Renal cortical epithelial cell (primary cell): ENCODE results near the gene SNN. TPM values are rescaled to one million over a fixed set of nuclear protein-coding genes. Genes with fewer than 3 reads are reported as not detected.

ENCODE experiments used
- DNase-seq: peaks from one replicate; pipeline ENCODE4 v3.0.0-alpha.2; 2011; ENCODE audit warnings: low read depth
- total RNA-seq: library from RNA; depleted of rRNA; stranded (reverse); fragments of >200 nt; gene quantifications from 2 replicates; pipeline ENCODE4 v1.2.3, GENCODE V29; 2014

The SNN gene
- total RNA-seq, 1 donor from 2014 or later = 25.4 TPM

DNA sequence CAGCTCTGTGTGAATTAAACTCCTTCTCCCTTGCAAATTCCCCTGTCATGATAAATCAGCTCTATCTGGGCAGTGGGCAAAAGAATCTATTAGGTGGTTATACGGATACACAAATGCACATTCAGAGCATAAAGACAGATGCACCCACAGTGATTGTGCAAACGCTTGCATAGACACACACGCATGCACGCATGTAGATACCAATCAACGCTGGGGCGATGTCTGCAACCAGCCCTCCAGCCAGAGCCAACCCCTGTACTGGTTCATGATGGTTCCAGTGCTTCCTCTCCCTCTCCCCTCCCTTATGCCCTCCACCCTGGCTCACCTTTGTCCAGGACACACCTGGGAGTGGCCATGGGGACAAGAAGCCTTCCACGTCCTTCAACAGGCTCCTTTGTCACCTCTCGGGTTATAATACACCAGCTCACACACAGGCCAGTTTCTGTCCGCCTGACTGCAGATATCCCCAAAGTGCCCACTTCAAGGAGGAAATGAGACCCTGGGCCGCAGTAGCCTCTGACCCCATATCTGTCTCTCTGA, 33.1 kb upstream of the SNN start:
- DNase-seq = no peak

DNA sequence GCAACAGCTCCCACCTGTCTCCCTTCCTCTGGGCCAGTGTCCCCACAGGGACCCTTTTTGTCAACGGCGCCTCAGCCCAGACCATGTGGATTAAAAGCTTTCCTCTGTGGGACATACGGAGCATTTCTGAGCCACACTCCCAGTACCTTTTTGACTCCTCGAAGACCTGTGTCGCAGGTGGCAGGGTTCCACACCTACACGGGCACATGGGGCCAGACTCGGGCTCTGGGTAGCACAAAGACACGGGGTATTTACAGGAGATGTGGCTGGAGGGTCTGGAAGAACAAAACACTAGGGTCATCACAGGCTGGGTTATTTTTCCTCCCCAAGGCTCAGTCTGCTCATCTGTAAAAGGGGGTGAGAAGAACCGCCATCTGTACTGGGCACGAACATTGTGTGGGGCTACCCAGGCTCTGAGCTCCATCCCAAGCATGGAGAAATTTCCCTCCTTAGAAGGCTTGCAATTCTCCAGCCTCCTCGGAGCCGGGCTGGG, 32.5 kb upstream of the SNN start:
- DNase-seq = no peak

DNA sequence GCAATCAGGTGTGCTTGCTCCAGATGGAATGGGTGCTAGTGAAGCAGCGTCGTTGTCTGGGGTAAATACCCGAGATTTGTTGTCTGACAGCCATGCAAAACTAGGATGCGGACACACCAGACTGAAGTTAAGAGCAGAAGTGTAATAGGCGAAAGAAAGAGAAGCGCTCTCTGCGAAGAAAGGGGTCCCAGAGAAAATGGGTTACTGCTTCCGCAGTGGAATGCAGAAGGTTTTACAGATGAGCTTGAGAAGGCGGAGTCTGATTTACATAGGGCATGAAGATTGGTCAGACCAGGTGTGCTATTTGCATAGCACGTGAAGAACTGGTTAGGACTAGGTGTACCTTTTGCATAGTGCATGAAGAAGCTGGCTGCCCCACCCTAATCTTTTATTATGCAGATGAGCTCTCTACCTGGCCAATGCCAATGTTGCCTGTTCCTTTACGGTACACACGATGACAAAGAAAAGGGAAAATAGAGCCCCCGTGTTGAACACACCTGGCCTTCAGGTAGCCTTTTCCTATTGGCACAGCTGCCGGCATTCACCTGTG, 32.0 kb upstream of the SNN start:
- DNase-seq = peak; percentile 71

DNA sequence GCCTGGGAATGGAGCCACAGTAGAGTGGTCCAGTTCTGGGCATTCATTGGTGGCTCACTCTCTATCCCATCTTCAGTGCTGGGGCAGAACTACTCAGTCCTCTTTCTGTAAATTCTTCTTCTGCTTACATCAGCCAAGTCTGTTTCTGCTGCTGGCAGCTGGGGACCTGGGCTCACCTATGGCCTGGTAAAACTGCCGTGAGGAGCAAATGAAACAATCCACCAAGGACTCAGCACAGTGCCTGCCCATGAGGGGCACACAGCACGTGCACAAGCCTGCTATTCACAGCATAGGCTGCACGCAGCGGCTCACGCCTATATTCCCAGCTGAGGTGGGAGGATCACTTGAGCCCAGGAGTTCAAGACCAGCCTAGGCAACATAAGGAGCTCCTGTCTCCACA, 30.9 kb upstream of the SNN start:
- DNase-seq = no peak

DNA sequence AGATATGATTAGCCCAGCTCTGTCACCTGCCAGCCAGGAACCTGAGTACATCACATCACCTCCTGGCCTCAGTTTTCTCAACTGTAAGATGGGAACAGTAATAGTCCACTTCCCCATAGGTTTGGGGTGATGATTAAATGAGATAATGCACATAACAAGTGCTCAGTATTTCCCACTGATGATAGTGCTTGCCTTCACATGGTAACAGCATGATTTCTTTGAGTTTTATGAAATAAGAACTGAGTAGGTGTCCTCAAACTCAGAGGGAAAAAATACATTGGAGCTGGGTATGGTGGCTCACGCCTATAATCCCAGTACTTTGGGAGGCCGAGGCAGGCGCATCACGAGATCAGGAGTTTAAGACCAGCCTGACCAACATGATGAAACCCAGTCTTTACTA, 30.1 kb upstream of the SNN start:
- no peak for DNase-seq

DNA sequence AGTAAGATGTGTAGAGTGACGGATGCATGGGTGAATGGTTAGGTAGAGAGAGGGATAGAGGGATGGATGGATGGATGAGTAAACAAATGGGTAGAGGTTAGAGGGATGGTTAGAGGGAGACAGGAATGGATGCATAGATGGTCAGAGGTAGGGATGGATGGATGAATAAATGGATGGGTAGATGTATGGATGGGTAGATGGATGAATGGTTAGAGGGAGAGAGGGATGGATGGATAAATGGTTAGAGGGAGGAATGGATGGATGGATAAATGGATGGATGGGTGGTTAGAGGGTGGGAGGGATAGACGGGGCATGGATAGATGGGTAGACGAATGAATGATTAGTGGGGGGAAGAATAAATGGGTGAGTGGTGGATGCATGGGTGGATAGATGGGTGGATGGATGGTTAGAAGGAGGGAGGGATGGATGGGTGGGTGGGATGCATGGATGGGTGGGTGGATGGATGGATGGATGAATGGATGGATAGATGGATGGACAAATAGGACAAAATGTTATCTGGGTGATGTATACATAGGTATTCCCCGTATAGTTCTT, 29.2 kb upstream of the SNN start:
- no peak for DNase-seq

DNA sequence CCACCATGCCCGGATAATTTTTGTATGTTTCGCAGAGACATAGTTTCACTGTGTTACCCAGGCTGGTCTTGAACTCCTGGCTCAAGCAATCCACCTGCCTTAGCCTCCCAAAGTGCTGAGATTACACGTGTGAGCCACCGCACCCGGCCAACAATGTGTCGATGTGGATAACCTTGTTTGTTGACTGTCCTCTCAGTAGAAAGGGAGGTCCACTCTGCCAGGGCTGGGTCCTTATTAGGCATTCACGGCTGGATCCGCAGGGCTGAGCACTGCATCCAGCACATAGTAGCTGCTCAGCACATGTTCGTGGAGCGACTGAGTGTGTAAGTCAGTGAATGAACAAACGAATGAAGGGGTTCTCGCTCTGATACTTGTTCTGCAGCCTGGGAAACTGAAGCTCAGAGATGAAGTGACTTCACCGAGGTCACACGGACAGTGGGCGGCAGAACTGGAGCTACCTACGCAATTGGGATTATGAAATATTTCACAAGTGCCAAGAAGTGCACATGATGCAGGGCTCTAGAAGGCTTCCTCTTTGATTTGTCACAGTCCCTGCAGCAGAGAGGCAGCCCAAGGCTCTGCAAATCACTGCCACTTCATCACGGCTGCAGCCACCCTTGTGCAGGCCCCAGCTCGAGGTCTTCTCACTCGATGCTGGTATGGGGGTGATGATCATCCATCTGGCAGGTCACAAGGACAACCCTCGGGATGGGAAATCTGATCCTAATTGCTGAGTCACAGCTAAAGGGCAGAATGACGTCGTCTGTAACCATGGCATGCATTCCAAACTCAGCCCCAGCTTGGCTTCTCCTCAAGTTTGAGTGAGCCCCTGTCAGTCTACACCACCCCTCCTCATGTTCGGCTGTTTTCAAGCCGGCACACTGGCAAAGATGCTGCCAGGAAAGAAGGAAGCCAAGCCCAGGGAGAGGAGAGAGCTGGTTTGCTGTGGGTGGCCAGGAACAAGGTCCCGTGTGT, 28.0 kb upstream of the SNN start:
- peak; percentile 97 for DNase-seq

DNA sequence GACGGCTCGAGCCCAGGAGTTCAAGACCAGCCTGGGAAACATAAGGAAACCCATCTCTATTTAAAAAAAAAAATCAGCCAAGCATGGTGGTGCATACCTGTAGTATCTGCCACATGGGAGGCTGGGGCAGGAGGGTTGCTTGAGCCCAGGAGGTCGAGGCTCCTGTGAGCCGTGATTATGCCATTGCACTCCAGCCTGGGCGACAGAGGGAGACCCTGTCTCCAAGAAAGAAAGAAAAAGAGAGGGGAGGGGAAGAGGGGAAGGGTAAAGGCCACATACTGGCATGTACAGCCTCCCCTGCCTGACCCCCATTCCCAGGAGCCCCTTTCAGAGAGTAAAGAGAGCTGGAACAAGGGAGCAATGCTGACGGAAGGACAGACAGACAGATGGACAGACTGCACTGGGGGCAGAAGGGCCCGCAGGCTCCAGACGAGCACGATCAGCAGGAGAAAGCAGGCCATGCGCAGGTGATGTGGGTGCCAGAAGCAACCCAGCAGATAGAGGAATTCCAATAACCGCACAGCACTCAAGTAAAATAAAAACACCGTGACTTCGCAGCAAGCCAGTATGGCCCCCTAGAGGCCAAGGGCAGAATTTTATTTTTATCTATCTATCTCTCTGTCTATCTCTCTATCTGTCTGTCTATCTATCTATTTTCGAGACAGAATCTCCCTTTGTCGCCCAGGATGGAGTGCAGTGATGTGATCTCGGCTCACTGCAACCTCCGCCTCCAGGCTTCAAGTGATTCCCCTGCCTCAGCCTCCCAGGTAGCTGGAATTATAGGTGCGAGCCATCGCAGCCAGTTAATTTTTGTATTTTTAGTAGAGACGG, 27.1 kb upstream of the SNN start:
- peak; percentile 76 for DNase-seq

DNA sequence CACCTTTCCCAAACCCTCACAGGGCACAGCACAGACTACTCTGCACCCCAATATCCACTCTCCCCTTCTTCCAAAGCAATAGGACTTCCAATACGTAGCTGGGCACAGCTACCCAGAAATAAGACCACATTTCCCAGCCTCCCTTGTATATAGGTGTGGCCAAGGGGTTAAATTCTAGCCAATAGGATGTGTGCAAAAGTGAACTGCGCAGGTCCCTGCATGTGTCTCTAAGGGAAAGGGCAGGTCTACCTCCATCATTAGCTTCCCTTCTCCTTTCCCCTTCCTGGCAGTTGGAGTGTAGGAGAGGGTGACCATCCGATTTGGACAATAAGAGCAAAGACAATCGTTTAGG, 25.5 kb upstream of the SNN start:
- DNase-seq = no peak

DNA sequence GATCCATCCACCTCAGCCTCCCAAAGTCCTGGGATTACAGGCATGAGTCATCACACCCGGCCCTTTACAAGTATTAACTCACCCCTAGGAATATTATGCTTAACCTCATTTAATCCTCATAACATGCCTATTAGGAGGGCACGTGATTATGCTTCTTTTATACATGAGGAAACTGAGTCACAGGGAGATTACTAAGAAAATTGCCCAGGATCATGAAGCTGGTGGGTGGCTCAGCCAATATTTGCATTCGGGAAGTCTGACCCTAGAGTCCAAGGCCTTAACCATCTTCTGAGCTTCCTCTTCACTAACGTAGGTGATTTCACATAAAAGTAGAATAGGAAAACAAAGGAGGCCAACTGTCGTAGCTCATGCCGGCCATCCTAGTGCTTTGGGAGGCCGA, 19.0 kb upstream of the SNN start:
- no peak for DNase-seq

DNA sequence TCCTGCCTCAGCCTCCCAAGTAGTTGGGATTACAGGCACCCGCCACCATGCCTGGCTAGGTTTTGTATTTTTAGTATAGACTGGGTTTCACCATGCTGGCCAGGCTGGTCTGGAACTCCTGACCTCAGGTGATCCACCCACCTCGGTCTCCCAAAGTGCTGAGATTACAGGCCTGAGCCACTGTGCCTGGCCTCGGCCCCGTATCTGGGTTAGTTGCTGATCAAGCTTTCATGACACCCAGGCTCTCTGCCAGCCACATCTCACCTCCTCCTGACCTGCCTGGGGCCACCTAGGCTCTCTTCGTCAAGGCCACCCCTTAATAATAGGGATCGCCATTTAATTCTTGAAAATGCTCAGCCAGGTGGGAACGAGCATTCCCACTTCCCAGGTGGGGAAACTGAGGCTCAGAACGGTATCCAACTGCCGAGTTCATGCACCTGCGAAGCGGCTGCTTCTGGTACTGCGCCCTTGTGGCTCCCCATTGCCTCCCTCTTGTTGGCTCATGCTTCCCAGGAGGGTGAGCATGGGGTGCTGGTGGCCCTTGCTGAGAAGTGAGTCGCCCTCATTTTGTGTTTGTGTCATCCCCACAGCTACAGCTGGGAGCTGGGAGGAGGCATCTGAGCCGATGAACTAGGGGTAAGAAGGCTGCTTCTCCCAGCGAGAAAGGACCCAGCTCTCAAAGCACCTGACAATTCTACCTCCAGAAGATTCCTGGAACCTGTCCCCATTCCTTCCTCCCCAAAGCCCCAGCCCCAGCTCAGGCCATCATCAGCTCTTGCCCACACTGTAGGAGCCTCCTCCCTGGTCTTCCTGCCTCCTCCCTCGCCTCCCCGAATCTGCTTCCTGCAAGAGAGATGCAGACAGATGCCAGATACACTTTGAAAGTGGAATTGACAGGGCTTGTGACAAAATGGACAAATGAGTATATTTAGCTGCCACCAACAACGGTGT, 17.3 kb upstream of the SNN start:
- DNase-seq = no peak

DNA sequence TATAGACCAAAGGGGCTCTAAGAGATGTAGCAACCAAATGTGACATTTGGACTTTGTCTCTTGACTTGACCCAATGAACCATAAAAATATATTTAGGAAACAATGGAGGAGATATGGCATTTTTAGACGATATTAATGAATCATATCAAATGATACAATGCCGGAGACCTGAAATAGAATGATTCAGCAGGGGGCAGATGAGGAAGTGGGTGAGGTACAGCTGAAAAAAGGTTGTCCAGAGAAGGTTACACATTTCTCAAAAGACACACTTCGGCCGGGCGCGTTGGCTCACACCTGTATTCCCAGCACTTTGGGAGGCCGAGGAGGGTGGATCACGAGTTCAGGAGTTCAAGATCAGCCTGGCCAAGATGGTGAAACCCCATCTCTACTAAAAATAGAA, 16.5 kb upstream of the SNN start:
- no peak for DNase-seq

DNA sequence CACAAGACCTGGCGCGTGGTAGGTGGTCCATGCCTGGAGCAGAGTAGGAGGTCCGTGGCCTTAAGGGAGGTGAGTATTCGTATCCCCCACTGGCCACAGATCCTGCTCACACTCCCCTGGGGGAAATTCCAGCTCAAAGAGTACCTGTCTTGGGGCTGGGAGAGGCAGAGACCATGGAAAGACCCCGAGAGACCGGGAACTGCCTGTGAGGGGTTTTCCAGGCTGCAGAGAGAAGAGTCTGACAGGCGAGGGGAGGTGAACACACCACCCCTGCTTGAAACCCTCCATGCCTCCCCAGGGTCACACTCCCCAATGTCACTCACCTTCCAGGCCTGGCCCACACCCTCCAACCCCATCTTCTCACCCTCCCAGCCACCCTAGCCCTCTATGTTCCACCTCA, 12.6 kb upstream of the SNN start:
- no peak for DNase-seq

DNA sequence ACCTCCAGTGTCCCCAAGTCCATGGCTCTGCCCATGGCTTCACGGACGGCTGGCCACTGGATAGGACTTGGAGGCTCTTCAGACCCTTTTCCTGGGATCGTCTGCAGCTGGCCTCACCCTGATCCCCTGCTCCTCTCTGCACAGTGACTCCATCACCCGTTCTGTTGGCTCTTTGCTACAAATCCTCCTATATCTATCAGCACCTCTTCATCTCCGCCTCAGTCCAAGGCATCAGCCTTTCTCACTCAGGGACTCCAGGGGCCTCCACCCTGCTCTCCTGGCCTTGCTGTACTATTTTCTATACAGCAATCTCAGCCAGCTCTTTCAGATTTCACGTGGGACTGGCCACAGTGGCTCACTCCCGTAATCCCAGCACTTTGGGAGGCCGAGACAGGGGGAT, 10.7 kb upstream of the SNN start:
- DNase-seq = no peak

DNA sequence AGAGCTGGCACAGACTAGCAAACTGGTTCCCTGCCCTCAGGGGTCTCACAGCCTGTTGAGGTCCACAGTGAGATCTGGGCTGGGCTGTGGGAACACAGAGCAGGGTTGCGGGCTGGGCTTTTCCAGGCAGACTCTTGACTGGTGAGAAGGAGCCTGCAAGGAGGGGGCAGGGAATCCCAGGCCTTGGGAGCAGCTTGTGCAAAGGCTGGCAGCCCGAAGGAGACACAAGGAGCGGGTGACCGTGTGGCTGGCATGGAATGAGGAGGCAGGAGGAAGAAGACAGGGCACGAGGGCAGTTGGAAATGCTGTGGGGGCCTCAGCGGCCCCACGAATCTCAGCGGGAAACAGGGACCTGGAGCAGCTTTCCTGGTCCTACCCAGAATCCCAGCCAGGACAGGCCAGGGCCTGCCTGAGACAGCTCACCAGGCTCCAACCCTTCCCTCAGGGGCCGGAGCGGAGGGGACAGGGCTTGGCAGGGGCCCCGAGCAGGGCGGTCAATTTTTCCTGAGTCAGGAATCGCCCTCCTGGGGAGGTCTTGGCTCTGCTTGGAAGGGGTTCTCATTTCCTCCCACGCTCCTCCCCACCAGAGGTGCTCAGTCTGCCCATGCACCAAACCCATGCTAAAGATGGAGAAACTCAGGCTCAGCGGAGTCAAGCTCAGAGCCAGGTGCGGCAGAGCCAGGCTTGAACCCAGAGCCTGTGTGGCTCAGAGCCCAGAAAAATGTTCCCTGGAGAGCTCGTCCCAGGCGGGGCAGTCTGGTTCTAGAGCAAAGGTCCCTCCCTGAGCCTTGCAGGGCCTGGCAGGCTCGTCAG, 9.2 kb upstream of the SNN start:
- DNase-seq = no peak

DNA sequence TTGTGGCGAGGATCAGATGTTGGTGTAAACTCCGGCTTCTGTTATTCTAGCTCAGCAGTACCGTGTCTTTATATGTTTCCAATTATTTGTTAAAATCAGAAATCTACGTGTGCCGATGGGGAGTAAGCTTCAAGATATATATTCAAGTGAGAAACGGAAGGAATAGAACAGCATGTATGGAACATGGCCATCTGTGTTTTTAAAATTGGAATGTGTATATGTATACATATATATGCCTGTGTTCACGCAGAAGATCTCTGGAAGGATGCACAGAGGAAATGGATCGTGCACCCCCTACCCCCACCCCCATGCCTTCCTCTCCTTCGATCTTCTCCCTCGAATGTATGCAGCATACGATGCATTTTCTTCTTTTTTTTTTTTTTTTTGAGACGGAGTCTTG, 7.7 kb upstream of the SNN start:
- no peak for DNase-seq

DNA sequence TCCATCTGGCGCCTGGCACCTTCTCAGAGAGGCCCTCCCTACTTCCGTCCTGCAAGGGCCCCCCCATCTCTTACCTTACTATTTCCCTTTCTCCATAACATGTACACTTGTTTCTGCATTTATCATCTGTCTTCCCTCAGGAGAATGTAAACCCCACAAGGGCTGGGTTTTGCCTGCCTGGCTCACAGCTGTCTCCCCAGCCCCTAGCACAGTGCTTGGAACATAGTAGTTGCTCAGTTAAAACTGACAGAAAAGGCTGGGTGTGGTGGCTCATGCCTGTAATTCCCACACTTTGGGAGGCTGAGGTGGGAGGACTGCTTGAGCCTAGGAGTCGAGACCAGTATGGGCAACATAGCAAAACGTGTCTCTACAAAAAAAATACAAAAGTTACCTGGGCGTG, 5.7 kb upstream of the SNN start:
- no peak for DNase-seq

DNA sequence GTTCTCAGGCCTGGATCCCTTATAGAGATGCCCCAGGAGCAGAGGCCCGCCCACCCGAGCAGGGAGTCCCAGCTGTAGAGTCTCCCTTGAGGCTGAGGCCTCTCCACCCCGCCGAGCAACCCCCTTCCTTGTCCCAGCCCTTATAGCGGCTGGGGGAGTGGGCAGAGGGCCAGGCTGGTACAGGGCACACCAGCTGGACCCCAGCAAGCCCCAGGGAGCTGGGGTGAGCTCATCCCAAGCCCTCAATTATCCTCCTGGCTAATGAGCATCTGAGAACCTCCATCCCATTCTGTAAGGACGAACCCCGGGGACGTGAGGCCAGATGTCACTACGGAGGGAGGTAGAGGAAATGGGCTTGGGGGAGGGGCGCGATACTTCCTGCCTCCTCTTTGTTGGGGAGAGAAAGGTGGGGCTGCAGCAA, 3.2 kb upstream of the SNN start:
- DNase-seq = no peak

DNA sequence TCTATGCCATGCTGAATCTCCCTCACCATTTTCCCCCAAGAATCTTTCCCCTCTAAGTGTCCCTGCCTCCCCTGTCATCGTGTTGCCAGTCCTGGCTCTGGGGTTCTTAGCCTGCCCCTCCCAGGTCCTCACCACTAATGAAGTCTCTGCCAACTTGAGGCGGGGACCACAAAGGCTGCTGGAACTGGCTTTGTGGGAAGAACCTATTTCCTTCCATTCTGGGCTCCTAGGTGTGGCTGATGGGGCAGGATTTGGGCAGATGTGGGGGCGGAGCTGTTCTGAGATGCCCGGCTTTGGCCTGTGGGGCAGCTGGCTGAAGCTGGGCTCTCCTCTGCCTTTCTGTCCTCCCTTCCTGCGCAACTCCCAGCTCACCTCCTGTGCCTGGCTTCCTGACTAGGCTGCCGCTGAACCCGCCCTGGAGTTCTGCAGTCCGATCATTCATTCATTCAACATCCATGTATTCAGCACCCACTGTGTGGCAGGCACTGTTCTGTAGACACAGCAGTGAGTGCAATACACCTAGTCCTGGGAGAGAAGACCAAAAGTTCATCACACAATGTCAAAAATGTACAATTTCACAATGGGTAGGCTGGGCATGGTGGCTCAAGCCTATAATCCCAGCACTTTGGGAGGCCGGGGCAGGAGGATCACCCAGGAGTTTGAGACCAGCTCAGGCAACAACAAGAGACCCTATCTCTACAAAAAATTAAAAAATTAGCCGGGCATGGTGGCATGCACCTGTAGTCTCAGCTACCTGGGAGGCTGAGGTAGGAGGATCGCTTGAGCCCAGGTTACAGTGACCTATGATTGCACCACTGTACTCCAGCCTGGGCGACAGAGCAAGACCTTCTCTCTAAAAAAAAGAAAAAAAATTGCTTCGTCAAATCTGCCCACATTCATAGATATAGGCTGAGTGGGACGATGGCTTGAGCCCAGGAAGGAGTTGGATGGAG, 1.9 kb upstream of the SNN start:
- DNase-seq = no peak
